Gastroesophageal sphincter (tissue), 4 donors: ENCODE measurements around the gene PDF. TPM values are rescaled to one million over a fixed set of nuclear protein-coding genes. Genes with fewer than 3 reads are reported as not detected.

ENCODE experiments used
- ATAC-seq: fragments of 150-250 bp; one replicate; pipeline ENCODE4 v1.9.1; 2016; ENCODE audit warnings: mild to moderate bottlenecking, moderate library complexity
- H3K27ac ChIP-seq, 4 donors: fragments of 200-600 bp; sonication (generic) in 3 of 4; 1 replicate in 3 of 4; 2 replicates in 1 of 4; pipeline ENCODE4 v1.5.1; 2016 to 2019
- H3K27me3 ChIP-seq: fragments of 200-600 bp; sonication (generic); one replicate; pipeline ENCODE4 v1.5.1; 2019
- H3K36me3 ChIP-seq, 2 donors: fragments of 200-600 bp; sonication (generic); one replicate each; pipeline ENCODE4 v1.5.1; 2019; ENCODE audit warnings: control low read depth in 1 of 2
- H3K4me1 ChIP-seq, 3 donors: fragments of 200-600 bp; sonication (generic); 1 replicate in 2 of 3; 2 replicates in 1 of 3; pipeline ENCODE4 v1.5.1; 2016 to 2019; ENCODE audit warnings: control low read depth in 2 of 3
- H3K4me3 ChIP-seq, 2 donors: fragments of 200-600 bp; sonication (generic); one replicate each; pipeline ENCODE4 v1.5.1; 2019; ENCODE audit warnings: mild to moderate bottlenecking in 1 of 2, moderate library complexity in 1 of 2
- H3K9me3 ChIP-seq, 3 donors: fragments of 200-600 bp; sonication (generic); one replicate each; pipeline ENCODE4 v1.5.1; 2017 to 2019; ENCODE audit warnings: control low read depth in 2 of 3
- EP300 ChIP-seq: sonication (generic); formaldehyde crosslinking; IDR thresholded peaks from one replicate; pipeline ENCODE4 v1.6.1; 2017; ENCODE audit warnings: antibody characterized with exemption, mild to moderate bottlenecking
- POLR2A ChIP-seq, 2 donors: fragments of 450-650 bp; IDR thresholded peaks; one replicate each; pipeline ENCODE4 v1.6.1; 2017; ENCODE audit warnings: antibody characterized with exemption in 2 of 2, mild to moderate bottlenecking in 2 of 2, moderate library complexity in 1 of 2
- POLR2AphosphoS5 ChIP-seq: sonication (generic); formaldehyde crosslinking; IDR thresholded peaks from one replicate; pipeline ENCODE4 v1.6.1; 2017; ENCODE audit warnings: antibody characterized with exemption
- WGBS, 2 donors: methylation state at CpG; one replicate each; pipeline ENCODE4 v1.1.5; 2018; ENCODE audit warnings: low coverage in 1 of 2; 5-methylcytosine and 5-hydroxymethylcytosine counted together
- total RNA-seq, 4 donors: library from RNA; depleted of rRNA; stranded (reverse); fragments of >200 nt; gene quantifications; one replicate each; pipeline ENCODE4 v1.1.0, GENCODE V29; 2016
- TF ChIP-seq, protein P1 (sequence below), 4 experiments: fragments of 200-600 bp in 2 of 4; fragments of 450-650 bp in 2 of 4; sonication (generic) in 1 of 4; IDR thresholded peaks; one replicate each; pipeline ENCODE4 v1.5.1; 2017 to 2019; ENCODE audit warnings: antibody characterized with exemption in 4 of 4, mild to moderate bottlenecking in 2 of 4, moderate library complexity in 2 of 4

The PDF gene
- total RNA-seq, 4 donors from 2014 or later, result 0.49 to 16.0 (median 13.7) TPM

DNA sequence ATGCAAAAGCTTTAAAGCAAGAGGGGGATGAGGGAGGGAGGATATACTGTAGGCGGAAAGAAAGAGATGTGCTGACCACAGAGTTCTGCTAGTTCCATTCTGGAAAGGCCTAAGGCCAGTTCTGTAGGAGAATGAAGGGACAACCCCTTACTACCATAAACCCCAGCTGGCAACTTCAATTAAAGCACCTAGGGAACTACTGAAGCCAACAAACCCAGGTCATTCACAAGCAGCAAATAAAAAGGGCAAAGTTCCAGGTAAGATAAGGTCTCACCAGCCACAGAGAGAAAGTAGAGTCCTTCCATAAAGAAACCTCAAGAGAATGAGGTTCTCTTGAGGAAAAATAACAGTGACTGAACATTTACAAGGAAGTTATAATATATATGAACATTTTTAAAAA, 42.6 kb upstream of the PDF start:
- Histone ChIP-seq H3K4me3 (no peak overlapping the region), H3K27me3 (no peaks in the 10 kb centered on the region), H3K9me3 (no peaks in the 10 kb centered on the region), H3K4me1 (no peaks in the 10 kb centered on the region), H3K27ac (no peak overlapping the region), H3K36me3 (peaks cover 0 to 84% of the 10 kb centered on the region in 2 donors)
- 86% methylated on average over 1 of the region's 1 CpG; no CpG with 5 or more reads in 1 of the 2 donors for WGBS, 2 donors
- TF ChIP-seq POLR2A (IDR thresholded peaks at IDR 0.05) (no peak), POLR2AphosphoS5 (no peak), EP300 (no peak)
- TF ChIP-seq, protein P1, sequence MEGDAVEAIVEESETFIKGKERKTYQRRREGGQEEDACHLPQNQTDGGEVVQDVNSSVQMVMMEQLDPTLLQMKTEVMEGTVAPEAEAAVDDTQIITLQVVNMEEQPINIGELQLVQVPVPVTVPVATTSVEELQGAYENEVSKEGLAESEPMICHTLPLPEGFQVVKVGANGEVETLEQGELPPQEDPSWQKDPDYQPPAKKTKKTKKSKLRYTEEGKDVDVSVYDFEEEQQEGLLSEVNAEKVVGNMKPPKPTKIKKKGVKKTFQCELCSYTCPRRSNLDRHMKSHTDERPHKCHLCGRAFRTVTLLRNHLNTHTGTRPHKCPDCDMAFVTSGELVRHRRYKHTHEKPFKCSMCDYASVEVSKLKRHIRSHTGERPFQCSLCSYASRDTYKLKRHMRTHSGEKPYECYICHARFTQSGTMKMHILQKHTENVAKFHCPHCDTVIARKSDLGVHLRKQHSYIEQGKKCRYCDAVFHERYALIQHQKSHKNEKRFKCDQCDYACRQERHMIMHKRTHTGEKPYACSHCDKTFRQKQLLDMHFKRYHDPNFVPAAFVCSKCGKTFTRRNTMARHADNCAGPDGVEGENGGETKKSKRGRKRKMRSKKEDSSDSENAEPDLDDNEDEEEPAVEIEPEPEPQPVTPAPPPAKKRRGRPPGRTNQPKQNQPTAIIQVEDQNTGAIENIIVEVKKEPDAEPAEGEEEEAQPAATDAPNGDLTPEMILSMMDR (IDR thresholded peaks at IDR 0.05), result no peak
- no peak for ATAC-seq

DNA sequence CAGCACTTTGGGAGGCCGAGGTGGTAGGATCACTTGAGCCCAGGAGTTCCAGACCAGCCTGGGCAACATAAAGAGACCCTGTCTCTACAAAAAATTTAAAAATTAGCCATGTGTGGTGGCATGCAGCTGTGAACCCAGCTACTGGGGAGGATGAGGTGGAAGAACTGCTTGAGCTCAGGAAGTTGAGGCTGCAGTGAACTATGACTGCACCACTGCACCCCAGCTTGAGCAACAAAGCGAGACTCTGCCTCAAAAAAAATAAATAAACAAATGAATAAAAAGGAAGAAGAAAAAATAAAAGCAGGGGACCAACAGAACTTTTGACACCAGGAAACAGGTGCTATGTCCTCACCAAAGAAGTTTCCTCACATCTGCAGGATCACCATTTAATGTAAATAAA, 41.2 kb upstream of the PDF start:
- no peak overlapping the region for H3K4me3 ChIP-seq
- ATAC-seq, result no peak
- H3K4me1 ChIP-seq, result no peaks in the 10 kb centered on the region
- no peak overlapping the region for H3K27ac ChIP-seq
- TF ChIP-seq POLR2A (IDR thresholded peaks at IDR 0.05), result no peak
- TF ChIP-seq, protein P1 (IDR thresholded peaks at IDR 0.05), result no peak
- no peak for TF ChIP-seq EP300
- TF ChIP-seq POLR2AphosphoS5, result no peak
- H3K9me3 ChIP-seq, result no peaks in the 10 kb centered on the region
- WGBS, 2 donors, result 100% methylated on average over 2 of the region's 2 CpGs
- no peaks in the 10 kb centered on the region for H3K27me3 ChIP-seq
- H3K36me3 ChIP-seq, result peaks cover 0 to 84% of the 10 kb centered on the region in 2 donors

DNA sequence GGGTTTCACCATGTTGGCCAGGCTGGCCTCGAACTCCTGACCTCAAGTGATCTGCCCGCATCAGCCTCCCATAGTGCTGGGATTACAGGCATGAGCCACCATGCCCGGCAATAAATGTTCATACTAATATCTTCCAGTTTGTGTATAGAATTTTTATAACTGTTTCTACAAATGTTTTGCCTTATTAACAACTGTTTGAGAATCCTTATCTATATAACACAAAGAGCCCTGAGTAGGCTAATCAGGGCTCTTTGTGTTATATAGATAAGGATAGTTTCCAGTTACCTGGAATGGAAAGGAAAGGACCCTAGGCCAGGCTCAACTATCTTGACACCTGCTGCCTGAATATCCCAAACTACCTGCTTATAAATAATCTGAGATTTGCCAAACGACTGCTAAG, 38.5 kb upstream of the PDF start:
- TF ChIP-seq POLR2AphosphoS5 (no peak), EP300 (no peak), POLR2A (IDR thresholded peaks at IDR 0.05) (no peak)
- TF ChIP-seq, protein P1 (IDR thresholded peaks at IDR 0.05), result no peak
- Histone ChIP-seq H3K36me3 (peaks cover 0 to 99% of the 10 kb centered on the region in 2 donors), H3K27me3 (no peaks in the 10 kb centered on the region), H3K9me3 (no peaks in the 10 kb centered on the region), H3K4me1 (no peaks in the 10 kb centered on the region), H3K27ac (no peak overlapping the region), H3K4me3 (no peak overlapping the region)
- ATAC-seq, result no peak
- WGBS, 2 donors, result 93 to 100% methylated on average over 2 to 4 of the region's 4 CpGs

GRCh38 chr16:69367980-69368379, 37.6 kb upstream of the PDF start:
- H3K4me3 ChIP-seq, result no peak overlapping the region
- H3K27me3 ChIP-seq, result no peaks in the 10 kb centered on the region
- H3K9me3 ChIP-seq, result no peaks in the 10 kb centered on the region
- no peak overlapping the region for H3K27ac ChIP-seq
- no peaks in the 10 kb centered on the region for H3K4me1 ChIP-seq
- TF ChIP-seq EP300, result no peak
- no peak for TF ChIP-seq POLR2AphosphoS5
- TF ChIP-seq, protein P1 (IDR thresholded peaks at IDR 0.05), result no peak
- no peak for TF ChIP-seq POLR2A (IDR thresholded peaks at IDR 0.05)
- H3K36me3 ChIP-seq, result peaks cover 0 to 99% of the 10 kb centered on the region in 2 donors
- ATAC-seq, result no peak
- WGBS, 2 donors, result 69 to 78% methylated on average over 4 to 7 of the region's 7 CpGs

GRCh38 chr16:69366431-69366830, 36.0 kb upstream of the PDF start:
- H3K9me3 ChIP-seq, result no peaks in the 10 kb centered on the region
- 89 to 100% methylated on average over 2 to 7 of the region's 7 CpGs for WGBS, 2 donors
- TF ChIP-seq, protein P1 (IDR thresholded peaks at IDR 0.05), result no peak
- TF ChIP-seq POLR2AphosphoS5, result no peak
- H3K27me3 ChIP-seq, result no peaks in the 10 kb centered on the region
- H3K4me1 ChIP-seq, result no peaks in the 10 kb centered on the region
- H3K4me3 ChIP-seq, result no peak overlapping the region
- no peak for ATAC-seq
- H3K27ac ChIP-seq, result no peak overlapping the region
- peaks cover 0 to 88% of the 10 kb centered on the region in 2 donors for H3K36me3 ChIP-seq
